ENCODE data around the gene PTPN14.

Gene PTPN14

DNA sequence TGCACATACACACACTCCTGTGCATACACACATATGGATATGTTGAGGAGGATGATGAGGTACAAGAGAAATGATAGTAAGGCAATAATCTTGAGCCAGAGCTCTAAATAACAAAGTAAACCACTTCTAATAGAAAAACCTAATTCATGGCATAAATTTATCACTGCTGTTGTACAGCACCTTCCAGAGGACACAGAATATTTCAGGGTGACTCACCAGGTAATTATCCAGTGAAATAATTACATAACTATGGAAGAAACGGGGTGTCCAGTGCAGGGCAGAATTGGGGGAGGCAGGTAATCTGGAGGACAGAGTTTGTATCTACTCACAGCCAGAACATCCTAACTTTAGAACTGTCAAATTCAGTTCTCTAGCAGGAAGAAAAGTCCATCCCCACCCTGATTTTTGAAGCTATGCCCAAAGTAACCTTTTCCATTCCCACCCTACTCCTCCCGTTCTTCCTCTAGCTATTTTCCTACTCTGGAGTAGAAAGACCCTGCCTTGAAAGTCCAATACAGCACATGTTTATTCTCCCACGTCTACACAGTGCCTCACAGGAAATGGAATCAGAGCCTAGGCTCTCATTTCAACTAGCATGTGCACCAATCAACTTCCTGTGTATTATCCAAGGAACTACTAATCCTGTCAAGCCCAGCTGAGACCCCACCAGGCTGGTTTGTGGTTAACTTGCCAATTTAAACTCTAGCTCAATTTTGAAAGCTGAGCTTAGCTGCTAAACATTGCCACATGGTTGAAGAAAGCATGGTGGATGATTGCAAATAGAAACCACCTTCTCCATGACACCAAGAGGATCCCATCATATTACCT is 96.6 kb downstream of the PTPN14 start:
- DNase-seq (ENCODE audit: low spot score): no peak

GRCh38 chr1:214453109-214453722 is 98.2 kb downstream of the PTPN14 start:
- no peak for DNase-seq (ENCODE audit: low spot score)

DNA sequence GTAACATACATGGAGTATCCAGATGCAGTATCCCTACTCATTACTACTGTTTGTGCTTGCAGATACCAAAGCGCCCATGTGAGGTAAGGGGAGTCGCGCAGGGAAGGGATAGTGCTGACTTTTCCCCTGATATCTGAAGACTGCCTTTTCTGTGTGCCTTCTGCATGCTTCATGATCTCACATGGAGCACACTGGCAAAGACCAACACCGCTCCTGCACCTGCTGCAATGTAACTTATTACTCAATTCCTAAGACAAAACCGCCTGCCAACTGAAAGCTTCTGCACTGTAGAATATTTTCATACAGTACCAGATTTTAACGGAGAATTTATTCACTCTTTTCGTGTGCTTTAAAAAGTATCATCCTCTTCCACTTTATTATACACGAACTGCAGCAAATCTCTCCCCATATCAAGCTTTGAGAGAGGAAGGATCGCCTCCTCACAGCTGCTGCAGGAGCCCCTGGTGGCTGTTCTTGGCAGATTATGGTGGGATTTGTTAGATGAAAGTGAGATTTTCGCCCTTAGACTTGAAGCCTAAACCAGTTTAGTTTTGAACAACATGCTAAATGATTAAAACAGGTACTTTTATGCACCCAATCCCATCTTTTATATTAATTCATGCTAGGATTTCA is 99.1 kb downstream of the PTPN14 start:
- no peak for DNase-seq (ENCODE audit: low spot score)

DNA sequence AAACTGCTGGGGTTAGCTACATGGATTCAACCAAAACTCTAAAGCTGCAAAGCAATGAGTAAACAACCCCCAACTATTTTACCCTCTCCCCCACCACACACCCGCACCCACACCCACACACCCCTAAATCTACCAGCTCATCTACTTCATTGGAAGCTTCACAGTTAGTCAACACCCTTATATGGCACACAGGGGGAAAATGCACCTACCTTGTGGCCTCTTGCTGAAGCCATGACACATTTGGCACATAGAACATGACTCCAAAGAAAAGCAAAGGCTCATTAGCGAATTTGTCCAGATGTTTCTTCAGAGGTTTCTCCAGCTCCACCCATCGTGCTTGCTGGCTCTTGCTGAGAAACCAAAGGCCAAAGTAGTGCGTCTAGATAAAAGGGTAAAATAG is 99.8 kb downstream of the PTPN14 start:
- no peak for DNase-seq (ENCODE audit: low spot score)

- no peak for DNase-seq (ENCODE audit: low spot score)
Observed at GRCh38 chr1:214449371-214449770, 102.0 kb downstream of the PTPN14 start.

DNA sequence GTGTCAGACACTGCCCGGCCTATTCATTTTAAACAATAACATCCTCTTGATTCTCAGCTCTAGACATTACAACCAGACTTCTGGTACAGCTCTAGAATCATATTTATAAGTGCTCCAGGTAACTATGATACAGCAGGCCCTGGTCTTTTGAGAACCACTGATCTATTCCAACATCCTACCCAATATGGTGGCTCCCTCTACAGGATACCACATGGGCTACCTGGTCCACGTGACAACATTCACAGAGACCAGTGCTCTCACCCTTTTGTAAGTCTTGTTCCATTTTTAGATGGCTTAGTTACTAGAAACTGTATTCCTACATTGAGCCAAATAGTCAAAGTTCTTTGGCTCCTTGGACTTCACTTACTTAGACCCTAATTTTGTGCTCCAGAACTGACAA is 102.9 kb downstream of the PTPN14 start:
- DNase-seq (ENCODE audit: low spot score): no peak

GRCh38 chr1:214447557-214447871 is 103.9 kb downstream of the PTPN14 start:
- no peak for DNase-seq (ENCODE audit: low spot score)

DNA sequence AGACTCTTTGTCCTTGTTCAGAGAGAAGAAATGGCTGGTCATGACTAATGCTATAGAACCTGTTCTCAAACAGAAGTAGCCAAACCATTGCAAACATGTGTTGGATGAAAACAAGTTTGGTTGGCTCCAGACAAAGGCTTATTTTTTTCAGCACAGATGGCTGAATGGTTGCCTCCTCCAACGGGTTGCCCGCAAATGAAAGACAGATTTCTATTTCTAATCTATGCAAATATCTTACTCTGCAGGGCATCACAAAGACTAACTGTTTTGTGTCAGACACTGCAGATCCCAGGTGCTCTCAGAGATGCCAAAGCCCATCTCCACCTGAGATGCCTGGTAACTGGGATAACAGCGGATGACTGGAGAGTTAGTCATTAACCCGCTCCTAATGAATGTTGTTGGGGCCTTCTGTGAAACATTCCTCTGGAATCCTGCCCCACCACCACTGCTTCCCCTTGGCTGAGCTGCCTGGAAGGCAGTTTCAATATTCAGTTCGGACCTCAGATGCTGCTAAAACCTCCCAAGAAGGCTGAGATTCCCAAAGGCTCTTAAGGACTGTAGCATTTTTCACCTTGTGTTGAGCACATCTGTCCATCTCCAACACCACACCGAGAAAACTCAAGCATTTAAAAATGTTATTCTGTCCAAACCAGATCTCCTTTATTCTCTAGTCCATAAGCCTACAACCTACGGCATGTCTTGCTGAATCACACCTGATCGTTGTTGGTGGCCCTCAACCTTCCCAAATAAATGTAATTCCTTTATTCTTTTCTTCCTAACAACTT is 104.4 kb downstream of the PTPN14 start:
- peak; percentile 58 for DNase-seq (ENCODE audit: low spot score)

DNA sequence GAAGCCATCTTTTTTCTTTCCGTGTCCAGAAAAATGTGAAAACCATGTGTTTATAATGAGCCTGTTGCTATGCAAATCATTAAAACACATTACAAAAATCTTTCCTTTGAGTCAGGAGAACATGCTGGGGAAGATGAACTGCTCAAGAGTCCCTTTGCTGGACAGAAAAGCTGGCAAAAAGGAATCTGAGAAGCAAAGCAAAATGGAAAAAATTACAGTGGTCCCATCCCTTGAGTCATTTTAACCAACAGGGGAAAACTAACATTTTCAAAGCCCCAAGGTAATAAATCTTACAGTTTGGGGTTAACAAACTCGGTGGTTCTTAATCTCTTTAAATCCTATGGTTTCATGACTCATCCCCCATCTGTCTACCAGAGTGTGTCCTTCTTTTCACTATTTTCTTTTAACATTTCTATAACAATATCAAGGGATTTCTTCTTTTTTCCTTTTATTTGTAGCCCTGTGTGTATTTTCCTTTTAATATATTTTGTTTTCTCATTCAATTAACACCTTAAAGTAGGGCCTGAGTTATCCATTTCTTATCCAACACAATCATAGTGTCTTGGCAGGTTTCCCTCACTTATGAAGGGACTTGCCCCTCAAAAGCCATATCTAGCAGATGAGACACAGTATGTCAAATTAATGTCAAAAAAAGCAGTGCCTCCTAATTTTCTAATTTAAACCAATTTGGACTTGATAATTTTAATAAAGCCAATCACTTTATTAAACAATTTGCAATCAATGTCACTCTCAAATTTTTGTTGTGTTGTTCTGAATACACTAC is 105.4 kb downstream of the PTPN14 start:
- DNase-seq (ENCODE audit: low spot score): no peak

GRCh38 chr1:214445199-214445598 is 106.2 kb downstream of the PTPN14 start:
- no peak for DNase-seq (ENCODE audit: low spot score)

DNA sequence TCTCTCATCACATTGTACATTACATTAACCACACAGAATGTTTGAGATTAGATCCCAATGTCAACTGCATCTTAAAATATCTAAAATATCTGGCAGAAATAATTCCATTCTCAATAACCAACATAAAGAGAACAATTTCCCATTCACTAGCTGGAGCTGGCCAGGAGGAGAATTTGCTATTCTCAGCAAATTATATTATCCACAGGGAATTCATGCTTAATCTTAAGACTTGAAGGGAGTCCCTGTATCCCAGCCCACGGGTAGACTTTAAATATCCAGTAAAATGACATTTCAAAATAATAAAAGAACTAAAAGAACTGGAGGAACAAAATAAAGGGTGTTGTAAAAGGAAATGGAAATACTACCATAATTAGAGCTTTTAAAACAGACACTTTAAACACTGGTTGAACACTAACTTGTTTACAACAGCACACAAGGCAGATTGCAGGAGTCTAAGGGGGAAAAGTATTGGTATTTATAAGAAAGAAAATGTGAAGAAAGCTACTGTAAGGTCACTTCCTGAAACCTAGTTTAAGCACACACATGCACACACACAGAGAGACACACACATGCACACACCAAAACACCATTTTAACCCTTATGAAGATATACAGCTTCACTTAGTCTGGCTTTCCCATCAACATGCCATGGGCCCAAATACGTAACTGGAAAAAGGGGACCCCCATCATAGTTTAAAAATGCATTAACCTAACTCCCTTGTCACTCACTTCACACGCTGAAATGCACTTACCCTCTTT is 107.0 kb downstream of the PTPN14 start:
- DNase-seq (ENCODE audit: low spot score): no peak

- DNase-seq (ENCODE audit: low spot score): no peak
Observed at GRCh38 chr1:214441119-214441518, 110.3 kb downstream of the PTPN14 start.

- DNase-seq (ENCODE audit: low spot score): no peak
Observed at GRCh38 chr1:214440219-214440965, 111.0 kb downstream of the PTPN14 start.

DNA sequence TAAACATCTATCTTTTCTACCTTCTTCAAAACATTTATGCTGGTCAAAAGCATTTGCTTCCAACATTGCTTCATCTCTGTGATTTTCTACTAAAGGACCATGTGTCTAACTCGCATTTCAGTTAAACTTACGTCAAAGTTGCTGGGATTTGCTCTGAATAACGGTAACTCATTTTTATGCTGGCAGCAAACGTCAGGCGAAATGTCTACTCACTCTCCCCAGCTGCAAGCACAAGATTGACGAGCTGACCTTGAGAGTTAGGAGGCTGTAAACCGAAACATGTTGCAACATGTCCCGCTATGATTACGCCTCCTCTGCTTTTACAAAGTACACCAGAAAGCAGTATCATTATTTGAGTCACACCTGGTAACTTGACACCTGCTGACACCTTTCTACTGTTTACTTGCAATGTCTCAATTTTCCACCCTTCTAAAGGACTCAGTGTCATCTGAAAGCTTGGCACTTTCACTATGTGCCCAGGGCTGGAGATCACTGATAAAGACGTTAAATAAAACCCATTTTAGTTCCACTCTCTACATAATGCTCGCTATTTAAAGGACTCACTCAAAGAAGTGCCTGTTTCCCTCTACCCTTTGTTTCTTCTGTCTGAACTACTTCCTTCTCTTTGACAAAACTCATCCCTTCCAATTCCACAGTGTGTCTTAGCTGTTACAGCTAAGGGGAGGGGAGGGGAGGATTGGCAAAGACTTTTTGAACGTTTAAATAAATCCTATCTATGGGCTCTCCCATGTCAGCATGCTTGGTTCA is 111.9 kb downstream of the PTPN14 start:
- DNase-seq (ENCODE audit: low spot score): peak; percentile 49

GRCh38 chr1:214438530-214438929 is 112.9 kb downstream of the PTPN14 start:
- DNase-seq (ENCODE audit: low spot score): no peak

DNA sequence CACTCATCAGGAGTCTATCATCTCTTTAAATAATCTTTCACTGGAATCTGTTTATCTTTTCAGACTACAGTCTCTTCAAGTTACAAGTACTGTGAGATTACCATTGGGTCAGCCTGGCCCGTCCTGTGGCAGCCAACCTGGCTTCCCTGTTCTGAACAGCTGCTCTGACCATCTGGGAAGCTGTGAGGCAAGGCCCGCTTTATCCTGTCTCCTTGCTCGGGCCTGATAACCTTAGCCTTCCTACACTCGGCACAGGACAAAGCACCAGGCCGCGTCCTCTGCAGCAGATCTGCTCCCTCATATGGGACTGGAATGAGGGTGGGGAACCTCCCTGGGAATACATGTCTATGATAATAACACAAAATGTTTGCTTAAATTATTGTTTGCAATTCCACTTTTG is 113.3 kb downstream of the PTPN14 start:
- no peak for DNase-seq (ENCODE audit: low spot score)

DNA sequence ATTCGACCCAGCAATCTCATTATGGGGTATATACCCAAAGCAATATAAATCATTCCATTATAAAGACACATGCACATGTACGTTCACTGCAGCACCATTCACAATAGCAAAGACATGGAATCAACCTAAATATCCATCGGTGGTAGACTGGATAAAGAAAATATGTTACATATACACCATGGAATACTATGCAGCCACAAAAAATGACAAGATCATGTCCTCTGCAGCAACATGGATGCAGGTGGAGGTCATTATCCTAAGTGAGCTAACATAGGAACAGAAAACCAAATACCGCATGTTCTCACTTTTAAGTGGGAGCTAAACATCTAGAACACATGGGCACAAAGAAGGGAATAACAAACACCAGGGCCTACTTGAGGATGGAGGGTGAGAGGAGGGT is 115.5 kb downstream of the PTPN14 start:
- DNase-seq (ENCODE audit: low spot score): no peak

- DNase-seq (ENCODE audit: low spot score): no peak
Observed at GRCh38 chr1:214432245-214432644, 119.2 kb downstream of the PTPN14 start.

- no peak for DNase-seq (ENCODE audit: low spot score)
Observed at GRCh38 chr1:214429951-214430770, 121.2 kb downstream of the PTPN14 start.

Data from HuH-7 (cell line).